H7 (cell line): Measurements from ENCODE around the gene OR8D2. TPM values are rescaled to one million over a fixed set of nuclear protein-coding genes. Genes with fewer than 3 reads are reported as not detected.
"Not testable (repeated sequence)": the region's sequence is repeated elsewhere in the genome, so short reads cannot be mapped to it uniquely, and the experiment has no call there.

Experiments
- DNase-seq: peaks from one replicate; pipeline ENCODE4 v3.0.0; 2012
- H3K27me3 ChIP-seq: 2 replicates; pipeline ENCODE4 v1.6.0; 2011; ENCODE audit warnings: mild to moderate bottlenecking, low read length; ENCODE audit not compliant: control insufficient read depth, insufficient read depth
- H3K36me3 ChIP-seq: replicated peaks from 2 replicates; pipeline ENCODE4 v1.5.1; 2011; ENCODE audit warnings: low read length; ENCODE audit not compliant: control insufficient read depth, insufficient read depth
- H3K4me3 ChIP-seq: 2 replicates; pipeline ENCODE4 v1.5.1; 2011; ENCODE audit warnings: low read depth, mild to moderate bottlenecking, control low read depth, low read length, moderate library complexity; ENCODE audit not compliant: insufficient read depth
- total RNA-seq: library from RNA; depleted of rRNA; stranded (reverse); fragments of >200 nt; shearing (Covaris generic); gene quantifications from 2 replicates; pipeline ENCODE4 v1.2.3, GENCODE V29; 2014

Gene OR8D2
- total RNA-seq, 1 experiment from 2014 or later: not detected

- no peak for DNase-seq
- no peak overlapping the region for H3K4me3 ChIP-seq
- H3K27me3 ChIP-seq: no peaks in the 10 kb centered on the region
- no peaks in the 10 kb centered on the region for H3K36me3 ChIP-seq
Observed at GRCh38 chr11:124310721-124311120, 9.3 kb downstream of the OR8D2 start.

- H3K27me3 ChIP-seq: no peaks in the 10 kb centered on the region
- H3K4me3 ChIP-seq: no peak overlapping the region
- DNase-seq: no peak
- no peaks in the 10 kb centered on the region for H3K36me3 ChIP-seq
Observed at GRCh38 chr11:124307093-124307492, 12.9 kb downstream of the OR8D2 start.

- H3K27me3 ChIP-seq: no peaks in the 10 kb centered on the region
- H3K4me3 ChIP-seq: no peak overlapping the region
- H3K36me3 ChIP-seq: no peaks in the 10 kb centered on the region
- DNase-seq: peak; percentile 0
Observed at GRCh38 chr11:124302347-124303125, 17.5 kb downstream of the OR8D2 start.

- H3K36me3 ChIP-seq: no peaks in the 10 kb centered on the region
Observed at GRCh38 chr11:124301548-124301947, 18.4 kb downstream of the OR8D2 start.

GRCh38 chr11:124297921-124298320 lies 22.1 kb downstream of the OR8D2 start:
- Histone ChIP-seq H3K4me3 (no peak overlapping the region), H3K36me3 (no peaks in the 10 kb centered on the region), H3K27me3 (no peaks in the 10 kb centered on the region)
- DNase-seq: no peak

More at GRCh38 chr11:124301548-124301947, 18.4 kb downstream of the OR8D2 start:
- no peak for DNase-seq
- no peak overlapping the region for H3K4me3 ChIP-seq
- no peaks in the 10 kb centered on the region for H3K27me3 ChIP-seq

- Histone ChIP-seq H3K36me3 (no peaks in the 10 kb centered on the region), H3K4me3 (no peak overlapping the region), H3K27me3 (no peaks in the 10 kb centered on the region)
- DNase-seq: no peak
Observed at GRCh38 chr11:124296016-124296415, 24.0 kb downstream of the OR8D2 start.

GRCh38 chr11:124294687-124295086 lies 25.3 kb downstream of the OR8D2 start:
- no peak for DNase-seq

GRCh38 chr11:124285610-124286344 lies 34.2 kb downstream of the OR8D2 start:
- H3K36me3 ChIP-seq: no peaks in the 10 kb centered on the region
- no peak for DNase-seq

More at GRCh38 chr11:124294687-124295086, 25.3 kb downstream of the OR8D2 start:
- Histone ChIP-seq H3K27me3 (no peaks in the 10 kb centered on the region), H3K36me3 (no peaks in the 10 kb centered on the region), H3K4me3 (no peak overlapping the region)

GRCh38 chr11:124278261-124278660 lies 41.7 kb downstream of the OR8D2 start:
- Histone ChIP-seq H3K4me3 (no peak overlapping the region), H3K36me3 (no peaks in the 10 kb centered on the region), H3K27me3 (no peaks in the 10 kb centered on the region)
- DNase-seq: no peak

More at GRCh38 chr11:124285610-124286344, 34.2 kb downstream of the OR8D2 start:
- Histone ChIP-seq H3K27me3 (no peaks in the 10 kb centered on the region), H3K4me3 (no peak overlapping the region)

- H3K4me3 ChIP-seq: no peak overlapping the region
- no peaks in the 10 kb centered on the region for H3K36me3 ChIP-seq
- H3K27me3 ChIP-seq: no peaks in the 10 kb centered on the region
- peak; percentile 0 for DNase-seq
Observed at GRCh38 chr11:124277804-124278203, 42.2 kb downstream of the OR8D2 start.

- Histone ChIP-seq H3K36me3 (no peaks in the 10 kb centered on the region), H3K4me3 (no peak overlapping the region), H3K27me3 (no peaks in the 10 kb centered on the region)
- no peak for DNase-seq
Observed at GRCh38 chr11:124277207-124277606, 42.8 kb downstream of the OR8D2 start.

GRCh38 chr11:124276081-124276480 lies 43.9 kb downstream of the OR8D2 start:
- Histone ChIP-seq H3K36me3 (no peaks in the 10 kb centered on the region), H3K27me3 (no peaks in the 10 kb centered on the region), H3K4me3 (no peak overlapping the region)
- DNase-seq: no peak

GRCh38 chr11:124274000-124274399 lies 46.0 kb downstream of the OR8D2 start:
- H3K36me3 ChIP-seq: no peaks in the 10 kb centered on the region
- no peaks in the 10 kb centered on the region for H3K27me3 ChIP-seq
- DNase-seq: no peak
- no peak overlapping the region for H3K4me3 ChIP-seq

GRCh38 chr11:124270886-124271285 lies 49.1 kb downstream of the OR8D2 start:
- H3K4me3 ChIP-seq, DNase-seq, H3K27me3 ChIP-seq, H3K36me3 ChIP-seq: not testable (repeated sequence)
